SKM-1 treated with dmso at 0.1 percent for 144 hours (cell line): ENCODE results near the gene PXMP2.
A peak's percentile ranks its signal among the peaks of the same experiment; 100 is the strongest.
"Not testable (repeated sequence)": the region's sequence is repeated elsewhere in the genome, so short reads cannot be mapped to it uniquely, and the experiment has no call there.

Source experiments
- DNase-seq: peaks from one replicate; lab custom pipeline; 2025; ENCODE audit not compliant: unreplicated experiment; lab: John Stamatoyannopoulos, UW

PXMP2 gene

GRCh38 chr12:132692030-132692429, 4.6 kb downstream of the PXMP2 start:
- DNase-seq: not testable (repeated sequence)

- not testable (repeated sequence) for DNase-seq
These were observed 7.5 kb downstream of the PXMP2 start for GRCh38 chr12:132694888-132695287.

GRCh38 chr12:132695431-132695830, 8.0 kb downstream of the PXMP2 start:
- no peak for DNase-seq

GRCh38 chr12:132698341-132698740, 11.0 kb downstream of the PXMP2 start:
- DNase-seq: no peak

DNA sequence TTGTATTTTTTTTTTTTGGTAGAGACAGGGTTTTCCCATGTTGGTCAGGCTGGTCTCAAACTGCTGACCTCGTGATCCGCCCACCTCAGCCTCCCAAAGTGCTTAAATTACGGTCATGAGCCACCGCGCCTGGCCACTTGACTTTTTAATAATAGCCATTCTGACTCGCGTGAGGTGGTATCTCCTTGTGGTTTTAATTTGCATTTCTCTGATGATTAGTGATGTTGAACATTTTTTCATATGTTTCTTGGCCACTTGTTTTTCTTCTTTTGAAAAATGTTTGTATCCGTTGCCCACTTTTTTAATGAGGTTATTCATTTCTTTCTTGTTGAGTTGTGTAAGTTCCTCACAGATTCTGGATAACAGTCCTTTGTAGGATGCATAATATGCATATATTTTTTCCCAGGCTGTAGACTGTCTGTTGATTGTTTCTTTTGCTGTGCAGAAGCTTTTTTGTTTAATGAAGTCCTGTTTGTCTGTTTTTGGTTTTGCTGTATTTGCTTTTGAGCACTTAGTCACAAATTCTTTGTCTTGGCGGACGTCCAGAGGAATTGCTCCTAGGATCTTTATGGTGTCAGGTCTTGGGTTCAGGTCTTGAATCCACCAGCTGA, 12.9 kb downstream of the PXMP2 start:
- DNase-seq: no peak

GRCh38 chr12:132702640-132703039, 15.3 kb downstream of the PXMP2 start:
- no peak for DNase-seq

DNA sequence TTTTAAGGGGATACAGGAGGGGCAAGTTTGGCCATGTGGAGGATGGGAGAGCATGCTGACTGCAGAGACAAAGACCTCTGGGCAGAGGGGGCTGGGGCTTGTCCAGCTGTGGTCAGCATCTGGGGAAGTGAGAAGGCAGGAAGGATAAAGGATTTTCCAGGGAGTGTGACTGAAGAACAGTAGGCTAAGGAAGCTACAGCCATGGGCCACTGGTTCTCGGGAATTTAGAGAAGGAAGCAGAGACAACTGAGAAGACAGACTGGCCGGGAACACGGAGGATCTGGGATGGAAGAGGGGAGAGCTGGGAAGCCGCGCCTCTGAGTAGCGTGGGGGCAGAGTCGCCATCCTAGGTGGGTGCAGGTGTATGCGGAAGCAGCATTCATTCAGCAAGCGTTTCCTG, 16.3 kb downstream of the PXMP2 start:
- DNase-seq: no peak

DNA sequence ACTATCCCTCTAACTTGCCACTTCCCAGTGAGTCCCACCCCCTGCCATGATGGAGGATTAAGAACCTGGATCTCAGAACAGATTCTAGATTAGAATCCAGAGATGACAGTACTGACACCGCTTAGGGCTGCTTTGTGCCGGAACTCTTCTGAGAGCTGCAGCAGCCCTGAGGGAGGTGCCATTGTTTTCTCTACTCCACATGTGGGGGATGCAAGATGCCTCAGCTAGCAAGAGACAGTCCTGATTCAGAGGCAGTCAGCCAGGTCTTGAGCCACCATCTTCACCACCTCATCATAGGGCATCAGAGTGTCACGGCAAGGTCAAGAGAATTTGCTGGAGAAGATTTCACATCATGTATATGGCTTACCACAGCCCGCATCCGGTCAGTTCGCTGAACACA, 19.9 kb downstream of the PXMP2 start:
- no peak for DNase-seq

- DNase-seq: no peak
These were observed 20.8 kb downstream of the PXMP2 start for GRCh38 chr12:132708150-132708549.

DNA sequence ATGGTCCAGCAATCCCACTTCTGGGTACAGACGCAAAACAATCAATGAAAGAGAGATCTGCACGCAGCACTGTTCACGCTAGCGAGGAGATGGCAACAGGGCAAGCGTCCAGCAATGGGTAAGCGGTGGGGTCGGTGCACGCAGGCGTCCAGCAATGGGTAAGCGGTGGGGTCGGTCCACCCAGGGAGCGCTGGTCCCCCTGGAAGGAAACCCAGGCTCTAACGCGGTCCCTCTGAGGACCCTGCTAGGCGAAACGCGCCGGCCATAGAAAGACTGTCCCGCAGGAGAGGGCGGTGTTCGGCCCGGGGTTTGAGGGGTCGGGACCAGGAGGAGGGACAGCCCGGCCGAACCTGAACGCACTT, 22.6 kb downstream of the PXMP2 start:
- DNase-seq: no peak

DNA sequence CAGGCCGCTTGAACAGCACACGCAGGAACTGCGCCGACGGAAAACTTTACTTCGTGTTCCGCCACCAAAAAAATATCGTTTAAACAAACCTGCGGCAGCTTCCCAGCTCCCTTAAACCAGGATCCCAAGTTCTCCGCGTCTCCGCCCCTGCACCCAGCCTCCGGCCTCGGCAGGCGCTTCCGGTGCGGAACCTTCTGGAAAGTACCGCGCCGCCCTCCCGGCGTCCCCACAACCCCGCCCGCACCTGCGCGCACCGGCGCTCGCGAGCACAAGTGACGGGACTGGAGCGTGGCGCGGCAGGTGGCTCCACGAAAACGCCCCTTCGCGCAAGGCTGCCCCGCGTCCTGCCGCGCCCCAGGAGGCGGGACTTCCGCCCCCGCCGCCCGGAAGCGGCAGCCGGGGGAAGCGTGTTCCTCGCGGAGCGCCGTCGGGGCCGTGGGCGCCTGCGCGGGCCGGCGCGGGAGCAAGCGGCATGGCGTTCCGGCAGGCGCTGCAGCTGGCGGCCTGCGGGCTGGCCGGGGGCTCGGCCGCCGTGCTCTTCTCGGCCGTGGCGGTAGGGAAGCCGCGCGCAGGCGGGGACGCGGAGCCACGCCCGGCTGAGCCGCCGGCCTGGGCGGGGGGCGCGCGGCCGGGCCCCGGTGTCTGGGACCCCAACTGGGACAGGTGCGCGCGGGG, 23.2 kb downstream of the PXMP2 start, which contains the start of gene PGAM5:
PGAM5 (plus strand) TSS at position 438 of the 675 bp plus-strand sequence; CDS start at position 473, 35 bp downstream.
- peak; percentile 48 for DNase-seq

- no peak for DNase-seq
These were observed 23.9 kb downstream of the PXMP2 start for GRCh38 chr12:132711080-132711843.

GRCh38 chr12:132713123-132713522, 25.7 kb downstream of the PXMP2 start:
- no peak for DNase-seq

- DNase-seq: no peak
These were observed 28.5 kb downstream of the PXMP2 start for GRCh38 chr12:132715874-132716273.

- no peak for DNase-seq
These were observed 29.0 kb downstream of the PXMP2 start for GRCh38 chr12:132716356-132716755.

- no peak for DNase-seq
These were observed 29.6 kb downstream of the PXMP2 start for GRCh38 chr12:132717011-132717410.

DNA sequence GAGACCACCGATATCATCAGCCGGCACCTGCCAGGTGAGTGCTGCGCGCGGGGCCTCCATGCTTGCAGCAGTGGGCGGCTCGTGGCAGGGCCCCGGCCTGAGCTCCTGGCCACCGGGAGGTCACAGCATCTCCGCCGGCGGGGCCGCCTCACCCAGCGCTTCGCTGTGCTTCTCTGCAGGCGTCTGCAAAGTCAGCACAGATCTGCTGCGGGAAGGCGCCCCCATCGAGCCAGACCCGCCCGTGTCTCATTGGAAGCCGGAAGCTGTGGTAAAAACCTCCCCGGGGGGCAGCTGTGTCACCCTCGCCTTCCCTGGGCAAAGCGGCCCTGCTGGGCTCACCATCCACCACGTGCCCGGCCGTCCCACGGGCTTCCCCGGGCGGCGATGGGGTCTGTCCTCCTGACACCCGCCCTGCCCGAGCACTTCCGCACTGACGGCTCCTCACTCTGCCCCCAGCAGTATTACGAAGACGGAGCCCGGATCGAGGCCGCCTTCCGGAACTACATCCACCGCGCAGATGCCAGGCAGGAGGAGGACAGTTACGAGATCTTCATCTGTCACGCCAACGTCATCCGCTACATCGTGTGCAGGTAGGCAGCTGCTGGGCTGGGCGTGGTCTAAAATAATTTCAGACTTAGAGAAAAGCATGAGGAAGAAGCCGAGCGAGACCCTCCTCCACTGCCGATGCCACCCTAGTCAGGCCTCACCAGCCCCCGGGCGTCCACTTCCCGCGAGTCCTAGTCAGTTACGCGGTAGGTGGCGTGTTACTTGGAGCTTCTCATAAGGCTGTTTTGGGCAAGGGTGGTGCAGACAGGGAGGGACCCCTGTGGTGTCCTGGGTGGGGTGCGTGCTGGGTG, 30.4 kb downstream of the PXMP2 start:
- no peak for DNase-seq

GRCh38 chr12:132718644-132719043, 31.3 kb downstream of the PXMP2 start:
- no peak for DNase-seq

DNA sequence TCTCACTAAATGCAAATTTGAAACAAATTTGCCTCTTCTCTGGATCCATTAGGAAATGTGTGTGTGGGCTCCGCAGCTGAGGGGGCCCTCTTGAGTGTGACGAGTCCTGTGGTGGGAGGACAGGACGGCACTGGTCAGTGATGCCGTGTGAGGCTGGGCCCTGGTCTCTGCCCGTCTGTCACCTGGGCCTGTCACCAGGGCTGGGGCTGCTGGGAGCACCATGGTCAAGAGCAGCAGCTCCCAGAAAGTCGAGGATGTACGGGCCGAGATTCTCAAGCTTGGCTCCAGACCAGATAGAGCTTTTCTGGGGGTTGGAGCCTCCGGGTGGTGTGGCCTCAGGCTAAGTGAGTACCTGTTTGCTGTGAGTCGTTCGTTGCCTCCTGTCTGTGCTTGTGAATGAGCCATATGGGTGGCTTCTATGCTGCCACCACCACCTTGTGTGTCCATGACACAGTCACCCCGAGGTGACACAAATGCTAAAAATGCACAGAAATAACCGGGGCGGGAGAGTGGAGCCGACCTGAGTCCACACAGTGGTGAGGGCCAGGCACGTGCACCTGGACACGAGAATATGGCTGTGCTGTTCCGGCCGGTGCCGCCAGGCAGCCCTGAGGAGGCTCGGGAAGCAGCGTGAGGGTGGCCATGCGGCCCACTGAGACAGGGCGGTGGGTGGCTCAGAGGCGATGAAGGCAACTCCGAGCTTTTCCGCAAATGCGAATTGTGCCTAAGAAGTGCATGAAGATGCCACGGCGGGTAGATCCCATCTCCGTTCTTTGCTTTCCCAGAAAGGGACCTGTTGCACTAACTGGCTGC, 32.0 kb downstream of the PXMP2 start:
- DNase-seq: no peak

DNA sequence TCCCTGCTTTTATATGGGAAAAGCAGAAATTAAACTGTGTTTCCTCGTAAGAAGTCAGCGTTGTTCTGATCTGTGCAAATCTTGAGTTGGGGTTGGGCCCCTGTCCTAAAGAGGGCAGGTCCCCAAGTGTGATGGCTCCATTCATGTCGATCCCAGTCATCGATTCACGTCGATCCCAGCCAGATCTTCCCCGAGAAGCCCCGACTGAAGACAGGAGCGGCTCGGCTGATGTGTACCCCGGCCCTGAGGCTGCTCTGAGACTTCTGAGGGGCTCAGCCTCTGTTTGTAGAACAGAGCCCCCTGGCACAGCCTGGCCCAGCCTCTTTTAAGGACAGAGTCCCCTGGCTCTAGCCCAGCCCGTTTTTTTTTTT, 32.6 kb downstream of the PXMP2 start:
- no peak for DNase-seq
